Aorta (tissue), 5 donors: ENCODE measurements around the gene CELSR1. TPM values are rescaled to one million over a fixed set of nuclear protein-coding genes. Genes with fewer than 3 reads are reported as not detected.

Experiments
- ATAC-seq: fragments of 200-7000 bp; cut with Tn5 transposase; one replicate; pipeline ENCODE4 v1.9.1; 2022; ENCODE audit warnings: moderate library complexity; ENCODE audit not compliant: low FRiP score
- DNase-seq, 2 donors: peaks; one replicate each; pipeline ENCODE4 v3.0.0-alpha.2; 2020
- H3K27ac ChIP-seq, 2 donors: one replicate each; pipeline ENCODE4 v1.5.1; 2013; ENCODE audit warnings: low read length in 2 of 2, mild to moderate bottlenecking in 2 of 2, moderate library complexity in 2 of 2, control low read depth in 1 of 2, inconsistent platforms in 1 of 2, low read depth in 1 of 2
- H3K27me3 ChIP-seq, 2 donors: one replicate each; pipeline ENCODE4 v1.6.1; 2013; ENCODE audit warnings: control low read depth in 1 of 2, low read length in 1 of 2, mild to moderate bottlenecking in 1 of 2, moderate library complexity in 1 of 2; ENCODE audit not compliant: insufficient read depth in 2 of 2, control insufficient read depth in 1 of 2
- H3K36me3 ChIP-seq, 2 donors: one replicate each; pipeline ENCODE4 v1.6.1; 2013; ENCODE audit warnings: control low read depth in 1 of 2, low read length in 1 of 2, mild to moderate bottlenecking in 1 of 2; ENCODE audit not compliant: insufficient read depth in 2 of 2, control insufficient read depth in 1 of 2
- H3K4me1 ChIP-seq, 2 donors: one replicate each; pipeline ENCODE4 v1.6.1; 2013; ENCODE audit warnings: low read length in 2 of 2, control low read depth in 1 of 2, mild to moderate bottlenecking in 1 of 2, moderate library complexity in 1 of 2; ENCODE audit not compliant: insufficient read depth in 2 of 2, control insufficient read depth in 1 of 2
- H3K4me3 ChIP-seq, 2 donors: one replicate each; pipeline ENCODE4 v1.5.1; 2013; ENCODE audit warnings: low read length in 2 of 2, control low read depth in 1 of 2, mild to moderate bottlenecking in 1 of 2
- H3K9me3 ChIP-seq: one replicate; pipeline ENCODE4 v1.6.1; 2013; ENCODE audit warnings: mild to moderate bottlenecking, low read length; ENCODE audit not compliant: control insufficient read depth
- whole genome bisulfite sequencing, 2 donors: extraction: QIAGEN DNeasy Blood & Tissue Kit; methylation state at CpG; one replicate each; pipeline ENCODE4 v1.1.7; 2013; 5-methylcytosine and 5-hydroxymethylcytosine counted together
- intact Hi-C, 2 donors: fragments of 100-400 bp; cut with DNase I; formaldehyde crosslinking; loops; one replicate each; pipeline versions ENCODE4 v1.14.2 to v1.15.0; 2022
- long read RNA-seq, 2 donors: library from polyadenylated mRNA; unstranded; transcript quantifications; one replicate each; pipeline ENCODE4 v2.0.0, GENCODE V29; 2020 to 2021
- polyA plus RNA-seq, 2 donors: library from polyadenylated mRNA; stranded (reverse); fragments of 200-250 nt; gene quantifications; one replicate each; pipeline ENCODE4 v1.2.3, GENCODE V29; 2013
- total RNA-seq, 2 donors: library from RNA; stranded (reverse); fragmentation: NEBNext Ultra II Directional; extraction: Animal tissue kit (Norgen Biotek cat#: 25700); gene quantifications; one replicate each; pipeline ENCODE4 v1.2.1, GENCODE V29; 2021
- donor health status: healthy with polysubstance abuse.
- donor health status: Bipolar disorder and iron deficiency.
- donor health status: DM: no; HTN: no; CAD: no.
- donor health status: DM: no; HTN: no; CAD: no.
- donor health status: DM: yes; HTN: yes; CAD: no.

The CELSR1 gene
- total RNA-seq (1 to 10 TPM; 2.3 to 3.0 TPM), polyA plus RNA-seq (under 1 TPM; 0.15 to 0.38 TPM)
- long read RNA-seq, donor 1: 0 reads
- long read RNA-seq, donor 2, partial matches to known transcripts: 3 of 6 reads
- long read RNA-seq, donor 2, other reads (novel, unspliced or antisense): 3 of 6 reads

- Histone ChIP-seq H3K27ac (no peak within 1 kb of the TSS), H3K27me3 (no peaks in the 10 kb centered on the region)
- intact Hi-C loops: no loop called here
Measured at GRCh38 chr22:46537225-46537945, at the start of gene CELSR1. Gene CELSR1 (minus strand): TSS chr22:46537620. CDS start chr22:46537170, 450 bp downstream.

GRCh38 chr22:46587061-46587460 lies 49.6 kb upstream of the CELSR1 start:
- Histone ChIP-seq H3K27ac (no peak overlapping the region), H3K27me3 (no peaks in the 10 kb centered on the region), H3K4me3 (no peak overlapping the region), H3K36me3 (no peaks in the 10 kb centered on the region), H3K9me3 (no peaks in the 10 kb centered on the region), H3K4me1 (no peaks in the 10 kb centered on the region)
- intact Hi-C loops: no loop called here
- ATAC-seq (no peak), DNase-seq (peak; percentile 27 to 67)
- 90 to 93% methylated on average over 9 of the region's 9 CpGs for WGBS, 2 donors

More at GRCh38 chr22:46537225-46537945, at the start of gene CELSR1:
- Histone ChIP-seq H3K9me3 (no peaks in the 10 kb centered on the region), H3K36me3 (no peaks in the 10 kb centered on the region), H3K4me1 (no peaks in the 10 kb centered on the region), H3K4me3 (peak within 1 kb of the TSS; percentile 14 to 33)
- ATAC-seq (no peak), DNase-seq (peak in 1 of 2 donors; percentile 74)
- 1% methylated on average over 40 to 101 of the region's 101 CpGs for WGBS, 2 donors

GRCh38 chr22:46586531-46587011 lies 49.2 kb upstream of the CELSR1 start:
- H3K27ac ChIP-seq: no peak overlapping the region

GRCh38 chr22:46586123-46586519 lies 48.7 kb upstream of the CELSR1 start:
- DNase-seq (peak; percentile 29 to 68), ATAC-seq (no peak)
- H3K27ac ChIP-seq: no peak overlapping the region
- no peaks in the 10 kb centered on the region for H3K27me3 ChIP-seq
- intact Hi-C loops: no loop called here
- H3K36me3 ChIP-seq: no peaks in the 10 kb centered on the region
- no peak overlapping the region for H3K4me3 ChIP-seq
- 89 to 95% methylated on average over 12 of the region's 12 CpGs for WGBS, 2 donors
- H3K9me3 ChIP-seq: no peaks in the 10 kb centered on the region
- no peaks in the 10 kb centered on the region for H3K4me1 ChIP-seq

More at GRCh38 chr22:46586531-46587011, 49.2 kb upstream of the CELSR1 start:
- H3K4me3 ChIP-seq: no peak overlapping the region
- no peak for ATAC-seq
- H3K9me3 ChIP-seq: no peaks in the 10 kb centered on the region
- no peaks in the 10 kb centered on the region for H3K27me3 ChIP-seq
- no peaks in the 10 kb centered on the region for H3K4me1 ChIP-seq
- no peaks in the 10 kb centered on the region for H3K36me3 ChIP-seq
- WGBS, 2 donors: 90 to 95% methylated on average over 12 of the region's 12 CpGs
- intact Hi-C loops: no loop called here
- DNase-seq: peak in 1 of 2 donors; percentile 67

GRCh38 chr22:46585340-46586122 lies 48.1 kb upstream of the CELSR1 start:
- WGBS, 2 donors: 95 to 97% methylated on average over 19 of the region's 19 CpGs
- intact Hi-C loops: no loop called here
- Histone ChIP-seq H3K4me3 (no peak overlapping the region), H3K27me3 (no peaks in the 10 kb centered on the region), H3K36me3 (no peaks in the 10 kb centered on the region), H3K27ac (no peak overlapping the region), H3K4me1 (no peaks in the 10 kb centered on the region), H3K9me3 (no peaks in the 10 kb centered on the region)
- ATAC-seq: no peak
- peak in 1 of 2 donors; percentile 33 for DNase-seq

- WGBS, 2 donors: 71 to 77% methylated on average over 42 to 43 of the region's 43 CpGs
- DNase-seq: peak; percentile 30 to 67
- H3K27ac ChIP-seq: no peak overlapping the region
- no peaks in the 10 kb centered on the region for H3K36me3 ChIP-seq
- intact Hi-C loops: no loop called here
- ATAC-seq: no peak
- no peak overlapping the region for H3K4me3 ChIP-seq
- no peaks in the 10 kb centered on the region for H3K27me3 ChIP-seq
- H3K4me1 ChIP-seq: no peaks in the 10 kb centered on the region
- no peaks in the 10 kb centered on the region for H3K9me3 ChIP-seq
Measured at GRCh38 chr22:46584081-46584921, 46.9 kb upstream of the CELSR1 start.

- H3K27ac ChIP-seq: no peak overlapping the region
- H3K27me3 ChIP-seq: no peaks in the 10 kb centered on the region
- whole genome bisulfite sequencing, 2 donors: 95 to 97% methylated on average over 11 of the region's 11 CpGs
- intact Hi-C loops: no loop called here
- H3K36me3 ChIP-seq: no peaks in the 10 kb centered on the region
- H3K4me1 ChIP-seq: no peaks in the 10 kb centered on the region
- no peak overlapping the region for H3K4me3 ChIP-seq
- no peaks in the 10 kb centered on the region for H3K9me3 ChIP-seq
- DNase-seq (peak in 1 of 2 donors; percentile 68), ATAC-seq (no peak)
Measured at GRCh38 chr22:46583571-46583970, 46.2 kb upstream of the CELSR1 start.

- Histone ChIP-seq H3K36me3 (no peaks in the 10 kb centered on the region), H3K27me3 (no peaks in the 10 kb centered on the region), H3K27ac (no peak overlapping the region), H3K9me3 (no peaks in the 10 kb centered on the region), H3K4me1 (no peaks in the 10 kb centered on the region), H3K4me3 (no peak overlapping the region)
- intact Hi-C loops: no loop called here
- ATAC-seq (no peak), DNase-seq (peak; percentile 40 to 57)
- 89 to 91% methylated on average over 14 of the region's 14 CpGs for WGBS, 2 donors
Measured at GRCh38 chr22:46582281-46582933, 45.0 kb upstream of the CELSR1 start.
